GM12864 (cell line): ENCODE measurements around the gene NFIB.

Experiments
- DNase-seq: peaks from one replicate; pipeline ENCODE4 v3.0.0-alpha.2; 2011; ENCODE audit warnings: low read depth
- H3K4me3 ChIP-seq: 2 replicates; pipeline ENCODE4 v1.5.1; 2011; ENCODE audit warnings: mild to moderate bottlenecking, low read depth, low read length, control low read depth
- TF ChIP-seq, protein P1 (sequence below): IDR thresholded peaks from 2 replicates; pipeline ENCODE4 v1.5.1; 2011; ENCODE audit warnings: low read depth, mild to moderate bottlenecking, moderate library complexity, low read length, control low read depth, inconsistent platforms; ENCODE audit errors: missing control alignments

Gene NFIB

DNA sequence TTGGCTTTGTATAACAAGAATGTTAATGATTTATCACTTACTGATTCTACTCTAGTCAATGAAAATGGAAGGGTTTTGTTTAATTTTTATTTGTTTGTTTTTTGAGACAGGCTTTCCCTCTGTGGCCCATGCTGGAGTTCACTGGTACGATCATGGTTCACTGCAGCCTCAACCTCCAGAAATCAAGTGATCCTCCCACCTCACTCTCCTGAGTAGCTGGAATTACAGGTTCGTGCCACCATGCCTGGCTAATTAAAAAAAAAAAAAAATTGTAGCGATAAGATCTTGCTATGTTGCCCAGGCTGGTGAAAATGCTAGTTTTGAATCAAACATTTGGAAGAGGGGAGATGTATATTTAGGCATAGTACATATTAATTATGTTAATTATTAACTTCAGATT, 209.4 kb downstream of the NFIB start:
- DNase-seq: no peak
- no peak overlapping the region for H3K4me3 ChIP-seq
- TF ChIP-seq, protein P1, sequence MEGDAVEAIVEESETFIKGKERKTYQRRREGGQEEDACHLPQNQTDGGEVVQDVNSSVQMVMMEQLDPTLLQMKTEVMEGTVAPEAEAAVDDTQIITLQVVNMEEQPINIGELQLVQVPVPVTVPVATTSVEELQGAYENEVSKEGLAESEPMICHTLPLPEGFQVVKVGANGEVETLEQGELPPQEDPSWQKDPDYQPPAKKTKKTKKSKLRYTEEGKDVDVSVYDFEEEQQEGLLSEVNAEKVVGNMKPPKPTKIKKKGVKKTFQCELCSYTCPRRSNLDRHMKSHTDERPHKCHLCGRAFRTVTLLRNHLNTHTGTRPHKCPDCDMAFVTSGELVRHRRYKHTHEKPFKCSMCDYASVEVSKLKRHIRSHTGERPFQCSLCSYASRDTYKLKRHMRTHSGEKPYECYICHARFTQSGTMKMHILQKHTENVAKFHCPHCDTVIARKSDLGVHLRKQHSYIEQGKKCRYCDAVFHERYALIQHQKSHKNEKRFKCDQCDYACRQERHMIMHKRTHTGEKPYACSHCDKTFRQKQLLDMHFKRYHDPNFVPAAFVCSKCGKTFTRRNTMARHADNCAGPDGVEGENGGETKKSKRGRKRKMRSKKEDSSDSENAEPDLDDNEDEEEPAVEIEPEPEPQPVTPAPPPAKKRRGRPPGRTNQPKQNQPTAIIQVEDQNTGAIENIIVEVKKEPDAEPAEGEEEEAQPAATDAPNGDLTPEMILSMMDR: no peak

DNA sequence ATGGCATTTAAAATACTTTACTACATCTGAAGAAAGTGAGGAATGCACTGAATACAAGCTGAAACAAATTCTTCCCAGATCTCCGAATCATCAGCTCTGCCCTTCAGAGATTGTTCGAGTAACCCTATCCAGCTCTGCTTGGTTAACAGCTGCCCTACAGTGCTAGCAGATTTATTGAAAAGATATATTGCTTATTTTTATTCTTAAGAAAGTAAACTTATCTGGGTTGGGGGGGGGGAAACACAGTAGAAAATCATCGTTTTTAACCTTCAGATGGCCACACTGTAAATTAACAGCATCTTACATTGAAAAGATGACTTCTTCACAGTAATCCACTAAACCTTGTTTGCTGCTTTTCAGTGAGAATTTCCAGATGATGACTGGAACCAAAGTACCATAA, 210.8 kb downstream of the NFIB start:
- no peak for DNase-seq
- no peak overlapping the region for H3K4me3 ChIP-seq
- TF ChIP-seq, protein P1: no peak

DNA sequence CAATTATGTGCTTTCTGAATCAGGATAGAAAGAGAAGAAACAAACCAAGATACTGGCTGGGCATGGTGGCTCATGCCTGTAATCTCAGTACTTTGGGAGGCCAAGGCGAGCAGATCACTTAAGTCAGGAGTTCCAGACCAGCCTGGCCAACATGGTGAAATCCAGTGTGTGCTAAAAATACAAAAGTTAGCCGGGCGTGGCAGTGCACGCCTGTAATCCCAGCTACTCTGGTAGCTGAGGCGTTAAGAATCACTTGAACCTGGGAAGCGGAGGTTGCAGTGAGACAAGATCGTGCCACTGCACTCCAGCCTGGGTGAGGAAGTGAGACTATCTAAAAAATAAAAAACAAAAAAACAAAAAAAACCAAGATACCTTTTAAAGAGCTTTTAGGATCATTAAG, 214.2 kb downstream of the NFIB start:
- TF ChIP-seq, protein P1: no peak
- DNase-seq: no peak
- H3K4me3 ChIP-seq: no peak overlapping the region

DNA sequence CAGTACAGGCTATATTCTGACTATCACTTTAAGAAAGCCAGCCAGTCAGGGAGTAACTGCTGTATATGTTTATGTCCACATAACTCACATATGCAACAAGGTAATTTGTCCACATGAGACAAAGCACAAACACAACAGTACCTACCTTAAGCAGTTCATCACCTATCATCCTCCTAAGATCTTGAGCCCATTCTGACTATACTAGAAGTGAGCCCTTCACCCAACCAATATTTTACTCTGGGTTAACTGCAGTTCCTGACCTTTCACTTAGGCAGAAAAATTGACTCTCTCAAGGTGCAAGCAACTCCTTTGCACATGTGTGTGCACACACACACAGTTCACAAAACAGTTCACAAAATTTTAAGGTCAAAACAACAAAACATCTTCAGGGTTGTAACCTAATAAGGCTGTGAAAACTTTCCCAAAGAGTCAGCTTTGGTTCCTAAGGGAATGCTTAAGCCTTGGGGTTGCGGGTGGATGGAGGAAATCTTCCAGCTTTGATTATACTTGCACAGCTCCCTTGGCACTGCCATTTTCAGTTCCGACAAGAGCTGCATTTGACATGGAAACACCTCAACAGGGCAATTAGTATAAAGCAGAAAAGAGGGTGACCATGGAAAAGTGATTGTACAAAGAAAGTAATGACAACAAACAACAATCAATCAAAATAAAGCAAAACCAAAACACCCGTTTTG, 215.3 kb downstream of the NFIB start:
- DNase-seq: no peak
- TF ChIP-seq, protein P1: no peak
- no peak overlapping the region for H3K4me3 ChIP-seq

DNA sequence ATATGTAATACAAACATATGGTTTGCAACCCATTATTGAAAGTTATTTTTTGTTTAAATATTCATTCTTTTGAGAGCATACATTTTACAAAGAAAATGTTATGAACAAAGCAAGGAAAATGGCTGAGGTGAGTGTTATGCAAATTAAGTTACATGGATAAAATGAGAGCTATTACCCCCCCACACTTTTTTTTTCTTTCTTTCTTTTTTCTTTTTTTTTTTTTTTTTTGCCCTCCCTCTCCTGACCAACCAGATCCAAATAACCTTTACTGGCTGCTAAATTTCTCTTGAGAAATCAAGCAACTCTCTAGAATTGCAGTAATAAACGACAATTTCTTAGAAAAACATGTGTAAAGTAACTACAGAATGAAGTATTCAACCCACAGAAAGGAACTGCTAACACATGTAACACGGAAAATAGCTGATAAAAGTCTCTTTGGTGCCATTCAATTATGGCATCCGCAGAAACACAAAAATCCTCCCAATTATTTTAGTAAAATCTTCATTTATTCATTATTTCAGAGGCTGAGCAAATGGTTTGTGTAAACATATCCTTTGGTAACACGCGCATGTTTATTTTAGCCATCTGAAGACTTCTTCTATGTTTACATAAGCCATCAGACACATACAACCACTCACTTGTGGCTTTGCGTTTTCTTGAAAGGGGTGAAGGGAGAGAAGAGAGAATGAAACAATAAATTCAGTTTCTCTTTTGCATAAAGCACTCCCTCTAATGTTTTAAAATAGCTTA, 216.1 kb downstream of the NFIB start:
- H3K4me3 ChIP-seq: no peak overlapping the region
- DNase-seq: no peak
- TF ChIP-seq, protein P1: no peak

DNA sequence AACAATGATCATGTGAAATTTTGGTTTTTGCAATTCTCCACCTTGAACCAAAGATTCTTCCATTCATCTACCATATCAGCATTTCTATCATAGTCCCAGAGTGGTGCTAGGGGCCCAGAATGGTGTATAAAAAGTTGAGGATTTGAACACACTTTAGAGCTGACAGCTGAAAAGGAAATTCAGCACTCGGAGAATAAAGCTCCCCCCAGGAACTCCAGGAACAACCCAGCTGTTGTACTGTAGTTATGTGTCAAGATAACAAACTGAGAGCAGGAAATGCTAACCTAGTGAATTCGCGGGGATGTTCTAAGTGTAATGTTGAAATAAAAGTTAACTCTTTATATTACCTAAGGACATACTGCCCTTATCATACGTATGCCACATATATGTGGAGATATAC, 216.7 kb downstream of the NFIB start:
- TF ChIP-seq, protein P1: no peak
- DNase-seq: no peak
- H3K4me3 ChIP-seq: no peak overlapping the region
